Measurements from ENCODE around the gene PHF12. TPM values are rescaled to one million over a fixed set of nuclear protein-coding genes. Genes with fewer than 3 reads are reported as not detected.

PHF12 gene
- total RNA-seq, 1 donor from 2014 or later, result 69.3 TPM

DNA sequence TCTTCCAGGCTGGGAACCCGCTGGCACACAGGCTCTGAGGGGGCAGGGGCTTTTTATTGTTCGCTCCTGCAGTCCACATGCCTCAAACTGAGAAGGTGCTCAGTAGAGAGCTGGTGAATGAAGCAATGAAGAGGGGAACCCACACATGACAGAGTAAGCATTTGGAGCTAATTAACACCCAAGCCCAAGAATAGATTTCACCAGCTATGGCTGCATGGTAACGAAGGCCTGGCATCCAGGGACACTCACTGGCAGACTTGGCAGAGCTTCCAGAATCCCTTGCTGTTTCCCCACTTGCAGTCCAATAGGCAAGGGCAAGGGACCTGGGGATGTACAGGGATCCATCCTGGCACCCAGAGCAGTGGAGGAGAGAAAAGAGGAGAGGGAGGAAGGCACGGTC lies 66.0 kb downstream of the PHF12 start:
- DNase-seq (ENCODE audit: low spot score in 2 of 2, unreplicated experiment in 2 of 2), result no peak
- TF ChIP-seq, protein P1, sequence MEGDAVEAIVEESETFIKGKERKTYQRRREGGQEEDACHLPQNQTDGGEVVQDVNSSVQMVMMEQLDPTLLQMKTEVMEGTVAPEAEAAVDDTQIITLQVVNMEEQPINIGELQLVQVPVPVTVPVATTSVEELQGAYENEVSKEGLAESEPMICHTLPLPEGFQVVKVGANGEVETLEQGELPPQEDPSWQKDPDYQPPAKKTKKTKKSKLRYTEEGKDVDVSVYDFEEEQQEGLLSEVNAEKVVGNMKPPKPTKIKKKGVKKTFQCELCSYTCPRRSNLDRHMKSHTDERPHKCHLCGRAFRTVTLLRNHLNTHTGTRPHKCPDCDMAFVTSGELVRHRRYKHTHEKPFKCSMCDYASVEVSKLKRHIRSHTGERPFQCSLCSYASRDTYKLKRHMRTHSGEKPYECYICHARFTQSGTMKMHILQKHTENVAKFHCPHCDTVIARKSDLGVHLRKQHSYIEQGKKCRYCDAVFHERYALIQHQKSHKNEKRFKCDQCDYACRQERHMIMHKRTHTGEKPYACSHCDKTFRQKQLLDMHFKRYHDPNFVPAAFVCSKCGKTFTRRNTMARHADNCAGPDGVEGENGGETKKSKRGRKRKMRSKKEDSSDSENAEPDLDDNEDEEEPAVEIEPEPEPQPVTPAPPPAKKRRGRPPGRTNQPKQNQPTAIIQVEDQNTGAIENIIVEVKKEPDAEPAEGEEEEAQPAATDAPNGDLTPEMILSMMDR (IDR thresholded peaks at IDR 0.05; ENCODE audit: unreplicated experiment), result no peak
- H3K27ac Mint-ChIP-seq, result no peak overlapping the region
- H3K9me3 Mint-ChIP-seq, result no peaks in the 10 kb centered on the region
- H3K4me3 Mint-ChIP-seq, result no peak overlapping the region
- peaks cover 11% of the 10 kb centered on the region for H3K36me3 Mint-ChIP-seq
- H3K4me1 Mint-ChIP-seq, result no peaks in the 10 kb centered on the region
- H3K27me3 Mint-ChIP-seq (ENCODE audit: low read depth), result no peaks in the 10 kb centered on the region

DNA sequence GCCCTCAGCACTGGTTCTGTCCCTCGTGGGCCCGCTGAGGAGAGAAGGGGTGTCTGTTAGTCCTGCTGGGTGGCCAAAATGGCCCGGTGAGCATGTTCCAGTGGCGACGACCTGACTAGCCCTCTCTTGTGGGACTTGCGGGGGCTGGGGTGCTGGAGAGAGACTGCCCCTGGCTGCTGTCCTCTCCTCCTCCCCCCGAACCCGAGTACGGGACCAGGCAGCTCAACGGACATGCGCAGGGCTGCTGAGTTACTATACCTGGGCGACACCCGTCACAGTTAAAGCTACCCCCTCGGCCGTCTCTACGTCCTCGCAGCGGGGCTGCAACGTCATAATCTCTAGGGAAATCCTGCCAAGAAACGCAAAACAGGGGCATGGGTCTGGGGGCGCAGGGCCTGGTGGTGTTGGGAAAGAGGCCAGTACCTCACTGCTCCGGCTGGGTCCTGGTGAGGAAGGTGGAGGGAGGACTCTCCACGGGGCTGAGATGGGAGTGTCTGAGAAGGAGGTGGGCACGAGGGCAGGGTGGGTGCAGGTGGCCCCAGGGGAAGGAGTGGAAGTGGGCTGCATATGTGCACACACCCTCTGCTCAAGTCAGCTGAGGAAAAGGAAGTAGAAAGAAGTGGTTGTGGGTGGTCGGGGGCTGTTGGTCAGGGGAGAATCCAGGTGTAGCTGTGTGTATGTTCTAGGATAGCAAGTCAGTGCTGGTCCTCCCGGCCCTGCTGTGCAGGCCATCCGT lies 67.2 kb downstream of the PHF12 start:
- Mint-ChIP-seq H3K36me3 (peaks cover 18% of the 10 kb centered on the region), H3K4me3 (no peak overlapping the region), H3K9me3 (no peaks in the 10 kb centered on the region), H3K27ac (no peak overlapping the region), H3K4me1 (no peaks in the 10 kb centered on the region), H3K27me3 (ENCODE audit: low read depth) (no peaks in the 10 kb centered on the region)
- DNase-seq (ENCODE audit: low spot score in 2 of 2, unreplicated experiment in 2 of 2), result no peak
- TF ChIP-seq, protein P1 (IDR thresholded peaks at IDR 0.05; ENCODE audit: unreplicated experiment), result no peak

DNA sequence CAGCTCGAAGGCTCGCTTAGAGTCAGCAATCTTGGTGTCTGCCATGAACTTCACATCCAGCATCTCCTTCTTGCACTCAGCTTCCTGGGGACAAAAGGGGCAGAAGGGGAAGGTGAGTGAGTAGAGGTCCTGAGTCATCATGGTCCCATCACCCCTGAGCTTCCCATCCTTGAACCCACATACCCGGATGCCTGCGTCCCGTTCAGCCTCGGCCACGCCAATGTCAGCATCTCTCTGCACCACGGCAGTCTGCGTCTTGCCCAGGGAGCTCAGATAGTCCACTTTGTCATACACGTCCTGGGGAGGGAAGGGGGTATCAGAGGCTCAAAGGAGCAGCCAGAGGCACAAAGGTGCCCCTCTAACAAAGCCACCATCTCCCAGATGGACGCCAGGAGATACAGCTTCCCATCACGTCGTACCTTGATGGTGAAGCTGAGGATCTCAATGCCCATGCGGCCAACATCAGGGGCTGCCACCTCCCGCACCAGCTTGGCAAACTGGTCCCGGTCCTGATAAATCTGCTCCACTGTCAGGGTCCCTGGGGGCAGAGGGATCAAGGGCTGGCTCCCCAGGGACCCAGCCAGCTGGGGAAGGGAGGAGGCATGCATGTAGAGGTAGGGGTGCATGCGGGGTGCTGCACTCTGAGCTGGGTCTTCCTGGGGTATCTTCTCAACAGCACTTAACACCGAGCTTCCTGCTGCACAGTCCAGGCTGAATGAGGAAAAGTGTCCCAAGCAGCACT lies 69.0 kb downstream of the PHF12 start:
- H3K9me3 Mint-ChIP-seq, result no peaks in the 10 kb centered on the region
- H3K4me1 Mint-ChIP-seq, result no peaks in the 10 kb centered on the region
- no peak for DNase-seq (ENCODE audit: low spot score in 2 of 2, unreplicated experiment in 2 of 2)
- TF ChIP-seq, protein P1 (IDR thresholded peaks at IDR 0.05; ENCODE audit: unreplicated experiment), result no peak
- H3K27ac Mint-ChIP-seq, result no peak overlapping the region
- peaks cover 28% of the 10 kb centered on the region for H3K36me3 Mint-ChIP-seq
- H3K4me3 Mint-ChIP-seq, result no peak overlapping the region
- no peaks in the 10 kb centered on the region for H3K27me3 Mint-ChIP-seq (ENCODE audit: low read depth)

DNA sequence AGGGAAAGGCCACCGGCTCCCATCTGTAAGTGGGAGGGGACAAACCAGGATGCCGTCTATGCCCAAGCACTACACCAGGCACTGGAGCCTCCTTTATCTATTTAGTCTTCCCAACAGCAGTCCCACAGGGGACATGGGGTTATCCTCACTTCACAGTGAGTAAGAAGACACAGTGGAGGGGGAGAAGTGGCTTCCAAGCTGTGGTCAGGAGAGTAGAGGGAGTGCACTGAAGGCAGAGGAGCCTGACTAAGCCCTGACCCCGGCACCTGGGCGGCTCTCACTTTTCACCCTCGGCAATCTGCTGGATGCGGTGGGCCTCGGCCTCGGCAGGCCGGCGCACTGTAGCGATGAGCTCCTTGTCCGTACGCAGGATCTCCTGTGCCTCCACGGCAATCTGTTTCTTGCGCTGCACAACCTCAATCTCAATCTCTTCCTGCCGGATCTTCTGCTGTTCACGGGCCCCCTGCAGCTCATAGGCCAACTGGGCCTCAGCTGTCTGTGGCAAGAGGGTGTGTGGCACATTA lies 69.7 kb downstream of the PHF12 start:
- no peak for DNase-seq (ENCODE audit: low spot score in 2 of 2, unreplicated experiment in 2 of 2)
- Mint-ChIP-seq H3K36me3 (peaks cover 30% of the 10 kb centered on the region), H3K4me3 (no peak overlapping the region), H3K27ac (no peak overlapping the region), H3K27me3 (ENCODE audit: low read depth) (no peaks in the 10 kb centered on the region), H3K4me1 (no peaks in the 10 kb centered on the region), H3K9me3 (no peaks in the 10 kb centered on the region)
- TF ChIP-seq, protein P1 (IDR thresholded peaks at IDR 0.05; ENCODE audit: unreplicated experiment), result no peak

DNA sequence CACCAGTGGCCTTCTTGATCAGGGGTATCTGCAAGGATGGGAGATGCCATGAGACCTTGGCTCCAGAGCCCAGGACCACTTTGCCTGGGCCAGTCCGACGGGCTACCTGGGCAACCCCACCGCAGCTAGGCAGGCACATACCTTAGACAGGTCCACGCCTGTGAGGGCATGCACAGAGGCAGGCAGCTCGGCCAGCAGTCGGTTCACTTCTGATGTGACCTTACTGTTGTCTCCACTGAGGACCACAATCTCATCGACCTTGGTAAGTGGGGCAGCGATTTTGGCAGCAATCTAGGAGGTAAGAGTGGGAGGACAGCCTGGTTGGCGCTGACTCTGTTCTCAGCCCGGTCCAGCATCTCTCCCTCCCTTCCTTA lies 70.8 kb downstream of the PHF12 start:
- Mint-ChIP-seq H3K27me3 (ENCODE audit: low read depth) (no peaks in the 10 kb centered on the region), H3K4me1 (no peaks in the 10 kb centered on the region), H3K9me3 (no peaks in the 10 kb centered on the region), H3K36me3 (peaks cover 30% of the 10 kb centered on the region), H3K4me3 (no peak overlapping the region), H3K27ac (no peak overlapping the region)
- DNase-seq (ENCODE audit: low spot score in 2 of 2, unreplicated experiment in 2 of 2), result no peak
- TF ChIP-seq, protein P1 (IDR thresholded peaks at IDR 0.05; ENCODE audit: unreplicated experiment), result no peak

Data from mesothelial cell of epicardium (in vitro differentiated cells).